NOMO-1 treated with dmso at 0.1 percent for 144 hours (cell line): Measurements from ENCODE around the gene DPYSL3.
"Not testable (repeated sequence)": the region's sequence is repeated elsewhere in the genome, so short reads cannot be mapped to it uniquely, and the experiment has no call there.

Experiments
- DNase-seq: peaks from one replicate; lab custom pipeline; 2025; ENCODE audit not compliant: unreplicated experiment; lab: John Stamatoyannopoulos, UW

Gene DPYSL3

DNA sequence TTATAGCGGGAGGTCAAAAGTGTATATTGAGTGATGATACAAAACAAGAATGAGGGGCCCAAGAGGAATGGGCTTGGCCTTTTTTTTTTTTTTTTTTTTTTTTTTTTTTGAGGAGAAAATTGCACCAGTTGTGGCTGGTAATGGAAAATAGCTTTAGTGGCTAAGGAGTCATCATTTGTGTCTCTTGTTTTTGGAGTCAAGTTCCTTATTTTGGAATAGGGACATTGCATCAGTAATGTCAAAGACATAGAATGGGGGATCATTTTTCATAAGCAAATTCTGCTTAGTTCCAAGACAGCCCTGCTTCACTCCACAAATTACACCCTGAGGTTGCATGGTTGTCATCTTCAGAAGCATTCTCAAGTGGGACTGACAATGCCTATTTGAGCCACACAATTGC is 137.7 kb downstream of the DPYSL3 start:
- no peak for DNase-seq

DNA sequence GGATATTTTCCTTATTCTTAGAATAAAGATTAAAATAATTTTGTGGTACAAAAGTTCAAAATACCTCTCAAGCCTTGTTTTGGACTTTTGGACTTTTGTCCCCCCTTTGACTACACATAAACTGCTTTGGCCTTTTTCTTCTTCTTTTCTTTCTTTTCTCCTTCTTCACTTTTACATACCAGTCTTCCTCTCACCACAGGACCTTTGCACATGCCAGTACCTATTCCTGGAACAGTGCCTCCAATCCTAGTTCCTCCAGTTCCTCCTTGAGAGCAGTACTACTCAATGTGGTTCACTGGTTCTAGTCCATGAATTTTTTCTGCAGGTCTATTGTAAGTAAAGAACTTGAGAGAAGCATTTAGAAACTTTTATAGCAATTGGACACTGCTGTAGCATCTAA is 138.6 kb downstream of the DPYSL3 start:
- DNase-seq = no peak

GRCh38 chr5:147369742-147370374 is 140.0 kb downstream of the DPYSL3 start:
- DNase-seq = no peak

- not testable (repeated sequence) for DNase-seq
These were observed 142.5 kb downstream of the DPYSL3 start for GRCh38 chr5:147367381-147367780.

DNA sequence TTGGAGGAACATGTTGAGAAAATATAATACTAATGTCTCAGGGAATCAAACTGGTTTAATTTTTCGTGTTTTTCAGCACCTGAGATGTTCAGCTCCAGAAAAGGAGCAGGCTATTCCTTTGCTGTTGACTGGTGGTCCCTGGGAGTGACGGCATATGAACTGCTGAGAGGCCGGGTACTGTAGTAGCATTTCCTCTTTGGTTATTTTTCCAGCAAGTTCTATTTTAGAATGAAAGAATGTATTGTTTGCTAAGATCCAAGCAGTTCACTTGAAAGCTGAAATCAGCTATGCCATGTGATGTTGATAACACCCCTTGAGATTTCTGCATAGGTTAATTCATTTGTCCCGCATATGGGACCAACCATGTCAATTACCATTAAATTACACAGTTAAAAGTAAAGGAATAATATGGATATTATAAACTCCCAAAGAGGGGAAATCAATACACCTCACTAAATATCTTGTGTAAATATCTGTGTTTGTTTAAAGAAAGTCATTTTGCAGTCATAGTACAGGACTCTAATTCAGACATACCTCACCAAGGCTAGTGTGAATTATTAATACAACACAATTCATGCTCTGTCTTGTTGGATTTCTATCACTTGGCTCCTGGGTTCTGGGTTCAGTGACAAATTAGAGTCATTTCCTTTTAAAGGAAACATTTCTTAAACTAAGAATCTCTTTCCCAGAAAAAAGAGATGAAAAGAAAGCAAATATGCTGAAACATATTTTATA is 148.3 kb downstream of the DPYSL3 start:
- no peak for DNase-seq

DNA sequence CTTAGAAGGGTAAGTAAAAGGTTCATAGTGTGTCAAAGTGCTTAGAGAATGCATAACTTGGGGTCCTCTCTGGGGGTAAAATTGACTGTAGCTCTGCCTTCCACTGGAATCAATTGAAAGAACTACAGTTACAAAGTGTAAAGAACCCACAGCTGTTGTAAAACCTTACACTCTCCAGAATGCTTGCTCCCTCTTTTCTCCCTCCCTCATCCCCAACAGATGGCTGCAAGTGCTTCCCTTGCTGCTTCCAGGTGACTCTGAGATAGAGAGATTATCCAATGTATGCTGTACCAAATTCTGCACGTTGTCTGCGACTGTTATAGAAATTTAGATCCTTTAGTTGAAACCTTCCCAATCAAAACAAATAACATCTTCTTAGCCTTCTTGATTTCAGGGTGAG is 149.1 kb downstream of the DPYSL3 start:
- DNase-seq = no peak

GRCh38 chr5:147359581-147359980 is 150.3 kb downstream of the DPYSL3 start:
- DNase-seq = no peak

- no peak for DNase-seq
These were observed 150.8 kb downstream of the DPYSL3 start for GRCh38 chr5:147359101-147359500.

DNA sequence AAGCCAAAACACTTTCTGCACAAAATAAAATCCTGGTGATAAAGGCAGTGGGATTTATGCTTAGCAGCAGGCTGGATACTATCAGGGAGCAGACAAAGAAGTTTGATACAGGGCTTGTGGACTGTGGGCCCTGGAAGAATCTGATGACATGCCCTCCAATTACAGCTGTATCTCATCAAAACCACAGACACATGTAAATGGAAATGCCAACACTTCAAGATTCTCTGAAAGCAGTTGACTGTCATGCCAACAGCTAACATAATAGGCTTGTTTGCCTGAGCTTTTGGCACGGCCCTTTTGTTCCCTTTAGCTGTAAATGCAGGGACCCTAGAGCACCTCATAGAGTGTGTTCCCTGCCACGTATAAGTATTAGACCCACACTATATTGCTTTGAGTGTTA is 160.6 kb downstream of the DPYSL3 start:
- no peak for DNase-seq

- DNase-seq = no peak
These were observed 161.4 kb downstream of the DPYSL3 start for GRCh38 chr5:147348451-147348850.

GRCh38 chr5:147348046-147348445 is 161.8 kb downstream of the DPYSL3 start:
- DNase-seq = no peak

DNA sequence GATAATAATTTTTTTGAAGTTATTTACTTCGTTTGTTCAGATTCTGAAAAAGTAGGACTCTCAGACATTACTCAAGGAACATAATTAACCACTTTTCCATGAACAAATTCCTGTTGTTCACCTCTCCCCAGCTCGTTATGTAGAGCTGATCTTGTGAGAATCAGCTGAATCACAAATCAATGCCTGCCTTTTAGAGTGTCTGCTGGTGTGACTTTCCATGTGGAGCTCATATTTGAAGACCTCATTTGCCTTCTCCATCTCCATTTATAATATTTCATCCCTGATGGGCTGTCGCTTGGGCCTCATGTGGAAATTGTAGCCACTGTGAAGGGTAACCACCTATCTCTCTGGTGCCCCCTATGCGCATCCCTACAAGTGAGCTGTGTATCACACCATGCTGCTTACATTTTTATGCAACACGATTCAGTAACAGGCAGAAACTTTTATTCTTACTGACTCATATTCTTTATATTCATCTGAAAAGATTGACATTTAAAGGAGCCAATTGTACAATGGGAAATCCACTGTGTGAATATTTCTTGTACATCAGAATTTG is 163.8 kb downstream of the DPYSL3 start:
- DNase-seq = no peak

- DNase-seq = no peak
These were observed 165.0 kb downstream of the DPYSL3 start for GRCh38 chr5:147344861-147345260.

GRCh38 chr5:147341345-147341744 is 168.5 kb downstream of the DPYSL3 start:
- DNase-seq = no peak

- no peak for DNase-seq
These were observed 168.9 kb downstream of the DPYSL3 start for GRCh38 chr5:147340941-147341340.
